PC-3 (cell line): ENCODE measurements around the gene CAMK2A. TPM values are rescaled to one million over a fixed set of nuclear protein-coding genes. Genes with fewer than 3 reads are reported as not detected.

ENCODE experiments used
- ATAC-seq: fragments of 200-7000 bp; cut with Tn5 transposase; 2 replicates; pipeline ENCODE4 v1.9.1; 2020; ENCODE audit warnings: mild to moderate bottlenecking, moderate library complexity
- BruUV-seq: library from RNA; stranded (reverse); fragments of 400-500 nt; replicated peaks from 2 replicates; lab custom pipeline; 2021; lab: Mats Ljungman, UMichigan
- CTCF ChIA-PET: fragments of 300-600 bp; sonication (Branson Sonifier 250); formaldehyde crosslinking; loops from one replicate; lab custom pipeline; 2022; ENCODE audit warnings: antibody characterized with exemption; lab: Charles Lee
- POLR2A ChIA-PET: fragments of 300-600 bp; sonication (Branson Sonifier 250); formaldehyde crosslinking; loops from one replicate; lab custom pipeline; 2022; ENCODE audit warnings: antibody characterized with exemption; ENCODE audit not compliant: unreplicated experiment; lab: Charles Lee
- DNase-seq: peaks from one replicate; pipeline ENCODE4 v3.0.0-alpha.2; 2015
- H2AFZ ChIP-seq: fragments of 300-600 bp; sonication (generic); 2 replicates; pipeline ENCODE4 v1.6.0; 2016; ENCODE audit warnings: antibody characterized with exemption, low read length
- H3F3A ChIP-seq: fragments of 300-600 bp; sonication (generic); one replicate; pipeline ENCODE4 v1.6.0; 2017; ENCODE audit warnings: antibody characterized with exemption, low read length, control low read depth, mild to moderate bottlenecking; ENCODE audit not compliant: unreplicated experiment
- H3K27ac ChIP-seq: fragments of 300-600 bp; sonication (generic); 2 replicates; pipeline ENCODE4 v1.5.1; 2016; ENCODE audit warnings: mild to moderate bottlenecking, low read length
- H3K27me3 ChIP-seq: fragments of 300-600 bp; sonication (generic); 2 replicates; pipeline ENCODE4 v1.6.1; 2016; ENCODE audit warnings: low read length, mixed read lengths
- H3K36me3 ChIP-seq: fragments of 300-600 bp; sonication (generic); 2 replicates; pipeline ENCODE4 v1.6.1; 2016; ENCODE audit warnings: low read depth, mixed run types, low read length, mixed read lengths
- H3K4me1 ChIP-seq: fragments of 300-600 bp; sonication (generic); 2 replicates; pipeline ENCODE4 v1.5.1; 2016; ENCODE audit warnings: low read length; ENCODE audit not compliant: insufficient read depth
- H3K4me2 ChIP-seq: fragments of 300-600 bp; sonication (generic); 2 replicates; pipeline ENCODE4 v1.6.0; 2016; ENCODE audit warnings: low read length
- H3K4me3 ChIP-seq: fragments of 300-600 bp; sonication (generic); 2 replicates; pipeline ENCODE4 v1.5.1; 2016; ENCODE audit warnings: mild to moderate bottlenecking, low read length, mixed read lengths
- H3K79me2 ChIP-seq: fragments of 300-600 bp; sonication (generic); 2 replicates; pipeline ENCODE4 v1.6.1; 2017; ENCODE audit warnings: low read length, mixed read lengths
- H3K9ac ChIP-seq: fragments of 300-600 bp; sonication (generic); 2 replicates; pipeline ENCODE4 v1.6.0; 2016; ENCODE audit warnings: mild to moderate bottlenecking, low read length
- H3K9me2 ChIP-seq: fragments of 300-600 bp; sonication (generic); replicated peaks from 2 replicates; pipeline ENCODE4 v1.6.1; 2016; ENCODE audit warnings: mixed run types, low read length, mixed read lengths
- H3K9me3 ChIP-seq: fragments of 300-600 bp; sonication (generic); 2 replicates; pipeline ENCODE4 v1.6.1; 2016; ENCODE audit warnings: low read length, mixed read lengths
- H4K20me1 ChIP-seq: fragments of 300-600 bp; sonication (generic); 2 replicates; pipeline ENCODE4 v1.6.1; 2016; ENCODE audit warnings: low read length, mixed read lengths
- CTCF ChIP-seq: fragments of 300-600 bp; sonication (generic); conservative IDR thresholded peaks from 2 replicates; pipeline ENCODE4 v1.5.1; 2017; ENCODE audit warnings: antibody characterized with exemption, low read depth, mild to moderate bottlenecking, low read length
- EZH2 ChIP-seq: fragments of 300-600 bp; sonication (generic); IDR thresholded peaks from one replicate; pipeline ENCODE4 v1.6.1; 2017; ENCODE audit warnings: antibody characterized with exemption, mild to moderate bottlenecking, low read length; ENCODE audit not compliant: unreplicated experiment
- EZH2phosphoT487 ChIP-seq: fragments of 300-600 bp; sonication (generic); IDR thresholded peaks from 2 replicates; pipeline ENCODE4 v1.6.1; 2018; ENCODE audit warnings: mild to moderate bottlenecking, antibody characterized with exemption, low read length, borderline replicate concordance
- intact Hi-C: fragments of 100-400 bp; cut with micrococcal nuclease; formaldehyde crosslinking; loops from 2 replicates; pipeline ENCODE4 v1.9.0; 2023
- total RNA-seq: library from RNA; depleted of rRNA; stranded (reverse); fragments of >200 nt; gene quantifications from 2 replicates; pipeline ENCODE4 v1.2.3, GENCODE V29; 2014

The CAMK2A gene
- total RNA-seq, 1 experiment from 2014 or later = 0.15 TPM

GRCh38 chr5:150284311-150284710, 5.3 kb downstream of the CAMK2A start:
- DNase-seq (no peak), ATAC-seq (no peak)

GRCh38 chr5:150283904-150284303, 5.7 kb downstream of the CAMK2A start:
- H2AFZ ChIP-seq = no peak overlapping the region
- H3F3A ChIP-seq = no peaks in the 10 kb centered on the region
- no peaks in the 10 kb centered on the region for H4K20me1 ChIP-seq
- no peaks in the 10 kb centered on the region for H3K36me3 ChIP-seq
- H3K9me2 ChIP-seq = no peaks in the 10 kb centered on the region
- H3K9me3 ChIP-seq = no peaks in the 10 kb centered on the region
- H3K4me2 ChIP-seq = no peak overlapping the region
- no peak overlapping the region for H3K9ac ChIP-seq
- no peak overlapping the region for H3K4me3 ChIP-seq
- no peaks in the 10 kb centered on the region for H3K79me2 ChIP-seq
- intact Hi-C loops = no loop called here
- no peak for ATAC-seq
- H3K27ac ChIP-seq = no peak overlapping the region
- ChIA-PET POLR2A (no interaction called here), CTCF (no interaction called here)
- no peaks in the 10 kb centered on the region for H3K4me1 ChIP-seq
- BruUV-seq = no TSS peak
- no peak for DNase-seq
- peaks cover 32% of the 10 kb centered on the region for H3K27me3 ChIP-seq
- TF ChIP-seq CTCF = no peak
- no peak for TF ChIP-seq EZH2
- TF ChIP-seq EZH2phosphoT487 = no peak

More at GRCh38 chr5:150284311-150284710, 5.3 kb downstream of the CAMK2A start:
- no peaks in the 10 kb centered on the region for H3K4me1 ChIP-seq
- no peaks in the 10 kb centered on the region for H3K36me3 ChIP-seq
- no peaks in the 10 kb centered on the region for H4K20me1 ChIP-seq
- no peaks in the 10 kb centered on the region for H3K79me2 ChIP-seq
- no peaks in the 10 kb centered on the region for H3K9me2 ChIP-seq
- ChIA-PET POLR2A (no interaction called here), CTCF (no interaction called here)
- H3K27ac ChIP-seq = no peak overlapping the region
- intact Hi-C loops = no loop called here
- TF ChIP-seq EZH2phosphoT487 = no peak
- TF ChIP-seq EZH2 = no peak
- TF ChIP-seq CTCF = no peak
- H3K4me3 ChIP-seq = no peak overlapping the region
- H3K9ac ChIP-seq = no peak overlapping the region
- H2AFZ ChIP-seq = no peak overlapping the region
- H3K9me3 ChIP-seq = no peaks in the 10 kb centered on the region
- no peaks in the 10 kb centered on the region for H3F3A ChIP-seq
- peaks cover 32% of the 10 kb centered on the region for H3K27me3 ChIP-seq
- BruUV-seq = no TSS peak
- H3K4me2 ChIP-seq = no peak overlapping the region

- no peak overlapping the region for H3K4me3 ChIP-seq
- CTCF ChIA-PET = interaction anchor here (0.6 kb wide), 1 partner anchor 8 kb away, joined by 6 read pairs; no protein-coding TSS in a partner anchor
- DNase-seq (no peak), ATAC-seq (no peak)
- no peaks in the 10 kb centered on the region for H3K79me2 ChIP-seq
- POLR2A ChIA-PET = no interaction called here
- H2AFZ ChIP-seq = no peak overlapping the region
- intact Hi-C loops = no loop called here
- no peak overlapping the region for H3K27ac ChIP-seq
- no peak overlapping the region for H3K4me2 ChIP-seq
- H3K9me3 ChIP-seq = no peaks in the 10 kb centered on the region
- H3K36me3 ChIP-seq = no peaks in the 10 kb centered on the region
- H4K20me1 ChIP-seq = no peaks in the 10 kb centered on the region
- H3F3A ChIP-seq = no peaks in the 10 kb centered on the region
- H3K27me3 ChIP-seq = peaks cover 32% of the 10 kb centered on the region
- no peaks in the 10 kb centered on the region for H3K9me2 ChIP-seq
- H3K9ac ChIP-seq = no peak overlapping the region
- TF ChIP-seq CTCF = no peak
- no peak for TF ChIP-seq EZH2phosphoT487
- no peak for TF ChIP-seq EZH2
- BruUV-seq = no TSS peak
- H3K4me1 ChIP-seq = no peaks in the 10 kb centered on the region
Measured at GRCh38 chr5:150281987-150282386, 7.6 kb downstream of the CAMK2A start.
